NOMO-1 (cell line): ENCODE measurements around the gene SPHK2.
"Not testable (repeated sequence)": the region's sequence is repeated elsewhere in the genome, so short reads cannot be mapped to it uniquely, and the experiment has no call there.

Experiments
- DNase-seq, 2 experiments: peaks; one replicate each; lab custom pipeline; 2025; ENCODE audit not compliant: unreplicated experiment in 2 of 2; lab: John Stamatoyannopoulos, UW

SPHK2 gene

GRCh38 chr19:48624067-48624594, 4.8 kb downstream of the SPHK2 start:
- DNase-seq = no peak

GRCh38 chr19:48624791-48625723, 5.8 kb downstream of the SPHK2 start:
- DNase-seq = no peak

GRCh38 chr19:48625891-48626327, 6.6 kb downstream of the SPHK2 start:
- no peak for DNase-seq

- DNase-seq = peak in 1 of 2 experiments; percentile 15
Measured at GRCh38 chr19:48627201-48627864, 8.0 kb downstream of the SPHK2 start.

GRCh38 chr19:48627865-48628314, 8.6 kb downstream of the SPHK2 start:
- no peak for DNase-seq

- DNase-seq = no peak
Measured at GRCh38 chr19:48628486-48629296, 9.4 kb downstream of the SPHK2 start.

GRCh38 chr19:48629297-48629598, 9.9 kb downstream of the SPHK2 start:
- no peak for DNase-seq

- DNase-seq = no peak
Measured at GRCh38 chr19:48629599-48630295, 10.4 kb downstream of the SPHK2 start.

GRCh38 chr19:48630296-48631063, 11.2 kb downstream of the SPHK2 start:
- DNase-seq = no peak

GRCh38 chr19:48631225-48631624, 11.9 kb downstream of the SPHK2 start:
- DNase-seq = no peak

- DNase-seq = not testable (repeated sequence)
Measured at GRCh38 chr19:48632286-48632685, 13.0 kb downstream of the SPHK2 start.

- DNase-seq = no peak
Measured at GRCh38 chr19:48632692-48633147, 13.4 kb downstream of the SPHK2 start.

- DNase-seq = no peak
Measured at GRCh38 chr19:48633148-48634035, 14.1 kb downstream of the SPHK2 start.

GRCh38 chr19:48634036-48634342, 14.7 kb downstream of the SPHK2 start:
- no peak for DNase-seq

- DNase-seq = peak; percentile 95 to 96
Measured at GRCh38 chr19:48634424-48635262, 15.3 kb downstream of the SPHK2 start.

- peak; percentile 23 to 50 for DNase-seq
Measured at GRCh38 chr19:48635263-48635965, 16.1 kb downstream of the SPHK2 start.
